ENCODE data around the gene TLR10.
A peak's percentile ranks its signal among the peaks of the same experiment; 100 is the strongest.
"Not testable (repeated sequence)": the region's sequence is repeated elsewhere in the genome, so short reads cannot be mapped to it uniquely, and the experiment has no call there.

Gene TLR10

DNA sequence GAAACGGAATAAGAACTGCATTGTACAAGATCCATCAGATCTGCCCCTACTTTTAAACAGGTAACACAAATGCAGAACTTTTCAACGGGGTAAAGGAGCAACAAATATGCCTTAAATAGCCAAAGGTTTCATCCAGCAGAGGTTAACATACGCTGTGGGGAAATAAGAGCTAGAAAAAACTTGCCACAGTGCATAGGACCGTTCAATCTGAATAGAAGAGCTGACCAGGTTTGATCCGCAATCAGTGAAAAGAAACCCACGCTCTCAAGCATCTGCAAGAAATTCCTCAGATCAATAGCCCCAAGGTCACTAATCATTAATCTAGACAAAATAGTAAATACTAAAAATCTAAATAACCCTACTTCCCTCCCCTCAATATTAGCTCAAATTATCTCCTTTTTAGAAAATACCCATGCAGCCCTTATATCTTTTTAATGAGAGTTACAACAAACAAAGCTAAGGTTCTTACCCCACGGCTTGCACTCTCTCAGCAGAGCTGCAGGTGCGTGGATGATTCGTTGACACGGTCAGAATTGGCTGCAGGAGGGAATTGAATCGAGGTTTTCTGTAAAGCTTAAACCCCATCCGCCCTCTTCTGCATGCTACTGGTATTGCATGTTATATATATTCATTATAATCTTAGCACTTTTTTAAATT, at the start of gene TLR10:
Gene TLR10 (minus strand): TSS at position 539 of the 657 bp plus-strand sequence. CDS start 7,400 bp downstream, outside the sequence.
- DNase-seq = peak; percentile 26

DNA sequence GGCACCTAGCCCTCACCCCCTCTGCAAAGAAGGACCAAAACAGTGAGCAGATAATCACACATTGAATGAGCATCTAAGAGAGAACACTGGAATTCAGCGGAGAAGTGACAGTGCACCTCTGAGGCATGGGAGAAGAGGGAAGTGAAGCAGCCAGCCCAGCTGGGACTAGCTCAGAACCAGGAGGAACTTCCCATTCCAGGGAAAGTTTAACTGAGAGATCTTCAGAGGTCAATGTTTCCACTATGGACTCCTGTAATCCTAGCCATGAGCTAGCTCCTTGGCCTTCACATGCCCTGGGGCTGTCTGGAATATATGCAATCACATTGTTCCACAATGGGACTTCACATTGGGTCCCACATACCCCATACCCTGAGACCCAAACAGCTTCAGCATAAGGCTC, 49.4 kb upstream of the TLR10 start:
- DNase-seq = no peak

DNA sequence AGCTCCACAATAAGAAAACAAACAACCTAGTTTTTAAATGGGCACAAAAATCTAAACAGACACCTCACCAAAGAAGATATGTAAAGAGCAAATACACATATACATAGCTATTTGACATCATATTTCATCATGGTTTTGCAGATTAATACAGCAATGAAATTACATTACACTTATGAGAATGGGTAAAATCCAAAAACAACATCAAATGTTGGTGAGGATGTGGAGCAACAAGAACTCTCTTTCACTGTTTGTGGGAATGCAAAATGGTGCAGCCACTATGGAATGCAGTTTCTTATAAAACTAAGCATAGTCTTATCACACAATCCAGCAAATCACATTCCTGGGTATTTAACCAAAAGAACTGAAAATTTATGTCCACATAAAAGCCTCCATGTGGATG, 48.9 kb upstream of the TLR10 start:
- no peak for DNase-seq

DNA sequence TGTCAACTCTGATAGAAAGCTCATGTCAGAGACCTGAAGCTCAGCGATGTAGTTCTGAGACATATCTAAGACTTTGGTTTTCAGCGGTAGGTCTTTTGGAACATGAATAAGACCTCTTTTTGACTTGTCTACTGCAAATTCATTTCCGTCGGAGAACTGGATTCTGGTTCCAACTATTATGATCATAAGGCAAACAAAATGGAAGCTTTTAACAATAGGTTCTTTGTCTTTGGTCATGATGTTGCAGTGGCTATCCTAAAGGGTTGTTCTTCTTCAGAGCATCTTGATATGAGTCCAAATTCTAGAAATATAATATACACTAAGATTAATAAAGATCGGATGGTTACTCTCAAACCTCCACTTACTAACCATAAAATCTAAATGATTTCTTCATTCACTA, 46.4 kb upstream of the TLR10 start:
- DNase-seq = no peak

DNA sequence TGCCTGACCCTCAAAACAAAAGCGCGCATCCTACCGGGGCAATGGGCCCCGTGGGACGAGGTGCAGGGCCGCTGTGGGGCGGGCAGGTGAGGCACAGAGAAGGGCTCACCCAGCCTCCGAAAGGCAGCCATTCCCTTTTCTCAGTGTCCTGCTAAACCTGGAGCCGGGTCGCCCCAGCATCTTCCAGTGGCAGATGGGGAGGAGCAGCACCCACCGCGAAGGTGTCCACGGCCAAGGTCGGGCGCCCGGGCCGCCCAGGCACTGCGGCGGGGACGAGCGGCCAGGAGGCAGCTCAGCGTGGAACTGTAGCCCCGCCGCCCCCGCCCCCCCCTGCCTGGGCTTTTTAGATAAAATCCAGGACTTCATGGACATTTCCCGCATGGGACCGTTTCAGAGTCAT, 41.0 kb upstream of the TLR10 start:
- no peak for DNase-seq

- no peak for DNase-seq
Observed at GRCh38 chr4:38822748-38823303, 40.0 kb upstream of the TLR10 start.

DNA sequence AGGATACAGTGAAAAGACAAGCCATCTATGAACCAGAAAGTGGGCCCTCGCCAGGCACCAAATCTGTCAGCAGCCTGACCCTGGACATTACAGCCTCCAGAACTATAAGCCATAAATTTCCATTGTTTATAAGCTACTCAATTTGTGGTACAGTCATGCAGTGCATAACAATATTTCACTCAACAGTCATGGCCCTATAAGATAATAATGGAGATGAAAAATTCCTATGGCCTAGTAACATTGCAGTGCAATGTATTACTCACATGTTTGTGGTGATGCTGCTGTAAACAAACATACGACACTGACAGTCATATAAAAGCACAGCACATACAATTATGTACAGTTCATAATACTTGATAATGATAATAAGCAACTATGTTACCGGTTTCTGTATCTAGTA, 38.9 kb upstream of the TLR10 start:
- DNase-seq = no peak

DNA sequence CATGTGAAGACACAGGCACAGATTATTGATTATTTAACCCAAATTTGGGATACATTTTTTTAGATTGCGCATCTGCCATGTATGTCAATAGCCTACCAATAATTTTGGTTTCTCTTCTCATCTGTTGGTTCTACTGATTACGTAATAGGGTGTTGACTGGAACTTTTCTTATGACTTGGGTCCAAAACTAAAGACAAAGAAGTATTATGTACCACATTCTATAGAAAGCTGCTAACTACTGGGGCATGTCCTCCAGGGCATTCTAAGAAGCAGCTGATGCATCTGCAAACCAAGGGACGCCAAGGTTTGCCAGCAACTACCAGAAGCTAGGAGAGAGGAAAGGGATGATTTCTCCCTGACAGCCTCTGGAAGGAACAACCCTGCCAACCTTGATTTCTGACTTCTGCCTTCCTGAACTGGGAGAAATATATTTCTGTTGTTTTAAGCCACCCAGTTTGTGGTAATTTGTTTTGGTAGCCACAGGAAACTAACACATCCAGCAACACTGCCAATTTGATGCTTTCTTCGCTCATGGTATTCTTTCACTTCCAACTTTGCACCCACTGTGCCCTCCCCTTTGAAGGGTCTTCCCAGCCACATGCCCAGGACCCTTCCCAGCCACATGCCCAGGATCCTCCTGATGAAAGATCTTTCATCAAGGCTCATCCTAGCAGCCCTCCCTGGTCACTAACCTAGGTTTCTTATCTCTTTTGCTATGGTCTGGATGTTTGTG, 37.7 kb upstream of the TLR10 start:
- DNase-seq = no peak

- no peak for DNase-seq
Observed at GRCh38 chr4:38819569-38819968, 36.8 kb upstream of the TLR10 start.

DNA sequence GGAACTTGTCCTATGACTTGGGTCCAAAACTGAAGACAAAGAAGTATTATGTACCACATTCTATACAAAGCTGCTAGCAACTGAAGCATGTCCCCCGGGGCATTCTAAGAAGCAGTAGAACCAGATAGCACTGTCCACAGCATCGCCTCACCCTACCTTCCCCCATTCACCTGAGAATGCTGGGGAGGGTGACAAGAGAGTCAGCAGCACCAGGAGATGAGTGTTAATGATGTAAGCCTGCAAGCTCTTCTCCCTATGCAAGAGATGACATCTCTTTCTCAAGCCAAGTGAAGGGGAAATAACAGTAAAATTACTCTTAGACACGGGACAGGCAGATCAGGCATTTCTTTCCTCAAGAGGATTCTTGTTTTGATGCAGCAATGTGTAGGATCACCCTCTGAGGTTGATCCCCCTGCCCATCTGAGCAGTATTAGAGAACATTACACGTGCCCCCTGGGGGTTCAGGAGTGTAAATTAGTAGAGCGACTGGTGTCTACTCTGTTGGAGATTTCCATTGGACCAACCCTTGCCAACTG, 35.7 kb upstream of the TLR10 start:
- no peak for DNase-seq

- no peak for DNase-seq
Observed at GRCh38 chr4:38815885-38816782, 33.3 kb upstream of the TLR10 start.

GRCh38 chr4:38814386-38814785, 31.6 kb upstream of the TLR10 start:
- DNase-seq = no peak

DNA sequence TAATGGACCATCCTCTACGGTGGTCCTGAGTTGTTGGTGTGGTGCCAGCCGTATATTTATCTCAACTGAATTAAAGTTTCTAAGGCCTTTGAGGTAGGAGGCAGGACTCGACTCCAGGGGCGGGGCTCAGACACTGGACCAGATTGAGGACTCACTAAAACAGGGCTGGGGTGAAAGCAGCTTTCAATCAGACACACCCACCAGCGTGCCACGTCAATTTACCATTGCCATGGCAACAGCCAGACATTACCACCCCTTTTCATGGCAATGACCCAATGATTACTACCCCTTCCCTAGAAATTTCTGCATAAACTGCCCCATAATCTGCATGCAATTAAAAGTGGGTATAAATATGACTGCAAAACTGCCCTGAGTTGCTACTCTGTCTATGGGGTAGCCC, 28.5 kb upstream of the TLR10 start:
- DNase-seq = no peak

DNA sequence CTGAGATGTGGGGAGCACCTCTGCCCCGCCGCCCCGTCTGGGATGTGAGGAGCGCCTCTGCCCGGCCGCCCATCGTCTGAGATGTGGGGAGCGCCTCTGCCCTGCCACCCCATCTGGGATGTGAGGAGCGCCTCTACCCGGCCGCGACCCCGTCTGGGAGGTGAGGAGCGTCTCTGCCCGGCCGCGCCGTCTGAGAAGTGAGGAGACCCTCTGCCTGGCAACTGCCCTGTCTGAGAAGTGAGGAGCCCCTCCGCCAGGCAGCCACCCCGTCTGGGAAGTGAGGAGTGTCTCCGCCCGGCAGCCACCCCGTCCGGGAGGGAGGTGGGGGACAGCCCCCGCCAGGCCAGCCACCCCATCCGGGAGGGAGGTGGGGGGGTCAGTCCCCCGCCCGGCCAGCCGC, 24.7 kb upstream of the TLR10 start:
- not testable (repeated sequence) for DNase-seq

DNA sequence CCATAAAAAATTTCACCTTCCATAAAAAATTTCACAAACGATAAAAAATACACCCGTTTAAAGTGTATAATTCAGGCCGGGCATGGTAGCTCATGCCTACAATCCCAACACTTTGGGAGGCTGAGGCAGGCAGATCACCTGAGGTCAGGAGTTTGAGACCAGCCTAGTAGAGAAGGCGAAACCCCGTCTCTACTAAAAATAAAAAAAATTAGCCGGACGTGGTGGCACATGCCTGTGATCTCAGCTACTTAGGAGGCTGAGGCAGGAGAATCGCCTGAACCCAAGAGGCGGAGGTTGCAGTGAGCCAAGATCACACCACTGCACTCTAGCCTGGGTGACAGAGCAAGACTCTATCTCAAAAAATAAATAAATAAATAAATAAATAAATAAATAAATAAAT, 23.5 kb upstream of the TLR10 start:
- not testable (repeated sequence) for DNase-seq

- DNase-seq = no peak
Observed at GRCh38 chr4:38805530-38806145, 22.8 kb upstream of the TLR10 start.

DNA sequence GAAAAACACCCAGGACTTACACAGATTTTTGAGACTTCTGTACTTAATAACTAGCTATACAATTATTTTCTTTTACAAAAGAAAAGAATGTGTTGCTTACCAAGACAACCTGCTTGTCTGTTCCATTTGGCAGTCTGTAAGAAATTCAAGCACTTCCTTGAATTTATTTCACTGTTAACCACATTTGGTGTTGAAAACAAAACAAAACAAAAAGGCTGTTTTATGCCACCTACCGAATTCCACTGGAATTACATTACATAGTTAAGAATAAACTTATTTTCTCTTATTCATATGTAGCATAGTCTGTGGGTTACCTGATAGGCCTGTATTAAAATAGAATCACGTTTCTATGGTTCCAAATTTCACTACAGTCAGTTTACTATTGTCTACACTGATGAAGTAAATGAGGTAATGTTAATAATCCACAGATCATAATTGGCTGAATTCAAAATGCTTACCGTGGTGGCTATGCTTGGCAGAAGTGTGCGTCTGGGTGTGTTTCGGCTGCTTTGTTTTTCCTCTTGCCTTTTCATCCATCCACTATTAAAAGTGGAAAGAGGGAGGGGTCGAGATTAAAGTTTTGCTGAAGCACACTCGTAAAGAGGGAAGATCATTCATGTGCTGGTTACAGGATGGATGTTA, 22.0 kb upstream of the TLR10 start, which contains the start of gene TLR1:
Gene TLR1 (minus strand): TSS at position 138 of the 642 bp plus-strand sequence. CDS start 5,960 bp downstream, outside the sequence.
- DNase-seq = no peak

GRCh38 chr4:38803833-38804653, 21.3 kb upstream of the TLR10 start:
- DNase-seq = no peak

- DNase-seq = no peak
Observed at GRCh38 chr4:38802561-38803355, 20.0 kb upstream of the TLR10 start.

GRCh38 chr4:38800961-38801450, 18.2 kb upstream of the TLR10 start:
- DNase-seq = no peak
